NCI-H2196 treated with DMSO at 0.1 percent for 48 hours (cell line): ENCODE results near the gene ZNF83.
"Not testable (repeated sequence)": the region's sequence is repeated elsewhere in the genome, so short reads cannot be mapped to it uniquely, and the experiment has no call there.

Experiments
- DNase-seq: peaks from one replicate; lab custom pipeline; 2025; ENCODE audit not compliant: unreplicated experiment; lab: John Stamatoyannopoulos, UW

ZNF83 gene

DNA sequence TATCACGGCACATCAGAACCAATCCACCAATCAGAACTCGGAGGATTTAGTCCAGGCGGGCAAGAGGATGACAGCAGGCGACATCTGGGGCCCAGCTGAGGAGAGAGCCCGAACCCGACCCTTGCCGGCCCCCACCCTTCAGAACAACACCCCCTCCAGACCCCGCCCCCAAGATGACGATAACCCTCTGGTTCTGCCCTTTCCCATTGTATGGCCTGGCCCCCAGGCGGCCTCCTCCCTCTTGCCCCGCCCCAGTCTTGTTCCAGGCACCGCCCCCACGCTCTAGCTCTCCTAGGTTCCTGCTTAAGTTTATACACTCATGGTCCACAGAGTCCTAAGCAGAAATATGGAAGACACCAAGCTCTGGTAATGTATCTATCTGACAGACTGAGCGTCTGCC is 2.8 kb upstream of the ZNF83 start:
- no peak for DNase-seq

DNA sequence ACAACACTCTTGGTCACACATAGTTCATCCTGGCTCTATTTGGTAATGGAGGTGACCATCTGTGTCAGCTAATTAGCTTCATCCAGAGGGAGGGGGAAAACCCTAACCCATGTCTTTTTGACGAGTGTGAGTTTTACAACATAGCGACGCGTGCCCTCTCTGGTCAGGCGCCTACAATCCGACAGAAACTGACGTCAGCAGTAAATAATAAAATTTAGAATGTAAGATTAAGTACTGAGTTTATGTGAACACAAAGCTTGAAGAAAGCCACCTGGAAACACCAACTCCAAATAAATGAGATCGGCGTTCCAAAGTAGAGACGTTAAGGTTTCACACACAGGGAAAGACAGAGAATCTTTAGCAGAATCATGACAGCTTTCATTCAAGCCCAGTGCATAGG is 1.8 kb upstream of the ZNF83 start:
- DNase-seq: no peak

DNA sequence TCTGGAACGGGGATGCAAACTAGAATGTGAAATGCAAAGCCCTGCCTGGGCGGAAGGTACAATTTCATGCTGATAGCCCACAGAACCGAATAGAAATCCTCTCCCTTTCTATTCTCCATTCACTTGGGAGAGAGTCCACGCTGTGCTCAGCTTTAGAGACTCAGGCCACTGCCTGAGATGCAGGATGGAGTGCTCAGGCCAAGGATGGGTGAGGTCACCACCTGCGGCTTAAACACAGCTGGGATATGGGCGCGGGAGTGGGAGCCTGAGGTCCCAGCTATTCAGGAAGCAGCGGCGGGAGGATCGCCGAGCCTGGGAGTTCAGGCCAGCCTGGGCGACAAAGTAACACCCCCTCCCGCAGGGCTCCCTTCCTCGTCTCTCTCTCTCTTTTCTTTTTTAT is 446 bp upstream of the ZNF83 start:
- DNase-seq: no peak

DNA sequence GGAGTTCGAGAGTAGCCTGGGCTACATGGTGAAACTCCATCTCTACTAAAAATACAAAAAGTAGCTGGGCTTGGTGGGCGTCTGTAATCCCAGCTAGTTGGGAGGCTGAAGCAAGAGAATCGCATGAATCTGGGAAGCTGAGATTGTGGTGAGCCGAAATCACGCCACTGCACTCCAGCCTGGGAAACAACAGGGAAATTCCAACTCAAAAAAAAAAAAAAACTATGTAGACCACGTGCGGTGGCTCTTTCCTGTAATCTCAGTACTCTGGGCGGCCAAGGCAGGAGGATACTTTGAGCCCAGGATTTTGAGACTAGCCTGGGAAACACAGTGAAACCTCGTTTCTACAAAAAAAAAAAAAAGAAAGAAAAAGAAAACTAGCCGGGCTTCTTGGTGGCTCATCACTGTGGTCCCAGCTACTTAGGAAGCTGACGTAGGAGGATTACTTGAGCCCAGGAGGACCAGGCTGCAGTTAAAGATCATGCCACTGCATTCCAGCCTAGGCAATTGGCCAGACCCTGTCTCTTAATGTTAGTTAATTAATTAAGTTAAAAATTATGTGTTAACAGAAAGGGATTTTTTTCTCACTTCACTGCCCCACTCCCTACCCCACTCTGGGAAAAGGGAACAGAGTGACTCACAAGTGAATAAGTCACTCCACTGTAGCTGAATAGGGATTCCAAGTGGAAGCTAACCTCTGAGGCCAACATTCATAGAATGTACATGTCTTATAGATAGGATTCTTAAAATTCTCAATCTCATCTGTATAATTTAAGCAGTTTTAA is 2.2 kb downstream of the ZNF83 start:
- DNase-seq: no peak

DNA sequence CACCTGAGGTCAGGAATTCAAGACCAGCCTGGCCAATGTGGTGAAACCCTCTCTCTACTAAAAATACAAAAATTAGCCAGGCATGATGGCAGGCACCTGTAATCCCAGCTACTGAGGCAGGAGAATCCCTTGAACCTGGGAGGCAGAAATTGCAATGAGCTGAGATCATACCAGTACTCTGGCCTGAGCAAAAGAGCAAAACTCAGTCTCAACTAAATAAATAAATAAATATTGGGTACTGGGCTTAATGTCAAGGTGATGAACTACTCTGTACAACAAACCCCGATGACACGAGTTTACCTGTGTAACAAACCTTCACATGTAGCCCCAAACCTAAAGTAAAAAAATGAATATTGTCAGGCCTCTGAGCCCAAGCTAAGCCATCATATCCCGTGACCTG is 10.7 kb downstream of the ZNF83 start:
- DNase-seq: not testable (repeated sequence)

- DNase-seq: no peak
Observed at GRCh38 chr19:52626915-52627314, 11.2 kb downstream of the ZNF83 start.

GRCh38 chr19:52622261-52622660 is 15.9 kb downstream of the ZNF83 start:
- no peak for DNase-seq

DNA sequence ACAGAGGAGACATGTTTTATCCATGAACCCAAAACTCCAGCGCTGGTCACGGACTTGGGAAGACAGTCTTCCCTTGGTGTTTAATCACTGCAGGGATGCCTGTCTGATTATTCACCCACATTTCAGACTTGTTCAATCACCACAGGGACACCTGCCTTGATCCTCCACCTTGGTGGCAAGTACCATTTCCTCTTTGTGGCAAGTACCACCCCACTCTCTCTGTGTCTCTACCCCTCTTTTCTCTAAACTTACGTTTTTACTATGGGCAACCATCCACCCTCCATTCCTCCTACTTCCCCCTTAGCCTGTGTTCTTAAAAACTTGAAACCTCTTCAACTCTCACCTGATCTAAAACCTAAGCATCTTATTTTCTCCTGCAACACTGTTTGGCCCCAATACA is 16.8 kb downstream of the ZNF83 start:
- no peak for DNase-seq

DNA sequence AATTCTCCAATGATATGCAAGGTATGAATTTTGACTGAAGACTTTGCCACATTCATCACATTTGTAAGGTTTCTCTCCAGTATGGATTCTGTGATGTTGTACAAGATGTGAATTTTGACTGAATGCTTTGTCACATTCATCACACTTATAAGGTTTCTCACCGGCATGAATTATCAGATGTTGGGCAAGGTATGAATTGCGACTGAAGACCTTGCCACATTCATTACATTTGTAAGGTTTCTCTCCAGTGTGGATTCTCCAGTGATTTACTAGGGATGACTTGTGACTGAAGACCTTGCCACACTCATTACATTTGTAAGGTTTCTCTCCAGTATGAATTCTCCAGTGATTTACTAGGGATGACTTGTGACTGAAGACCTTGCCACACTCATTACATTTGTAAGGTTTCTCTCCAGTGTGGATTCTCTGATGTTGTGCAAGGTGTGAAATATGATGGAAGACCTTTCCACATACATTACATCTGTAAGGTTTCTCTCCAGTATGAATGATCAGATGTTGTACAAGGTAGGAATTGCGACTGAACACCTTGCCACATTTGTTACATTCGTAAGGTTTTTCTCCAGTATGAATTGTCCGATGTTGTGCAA is 24.8 kb downstream of the ZNF83 start:
- no peak for DNase-seq

DNA sequence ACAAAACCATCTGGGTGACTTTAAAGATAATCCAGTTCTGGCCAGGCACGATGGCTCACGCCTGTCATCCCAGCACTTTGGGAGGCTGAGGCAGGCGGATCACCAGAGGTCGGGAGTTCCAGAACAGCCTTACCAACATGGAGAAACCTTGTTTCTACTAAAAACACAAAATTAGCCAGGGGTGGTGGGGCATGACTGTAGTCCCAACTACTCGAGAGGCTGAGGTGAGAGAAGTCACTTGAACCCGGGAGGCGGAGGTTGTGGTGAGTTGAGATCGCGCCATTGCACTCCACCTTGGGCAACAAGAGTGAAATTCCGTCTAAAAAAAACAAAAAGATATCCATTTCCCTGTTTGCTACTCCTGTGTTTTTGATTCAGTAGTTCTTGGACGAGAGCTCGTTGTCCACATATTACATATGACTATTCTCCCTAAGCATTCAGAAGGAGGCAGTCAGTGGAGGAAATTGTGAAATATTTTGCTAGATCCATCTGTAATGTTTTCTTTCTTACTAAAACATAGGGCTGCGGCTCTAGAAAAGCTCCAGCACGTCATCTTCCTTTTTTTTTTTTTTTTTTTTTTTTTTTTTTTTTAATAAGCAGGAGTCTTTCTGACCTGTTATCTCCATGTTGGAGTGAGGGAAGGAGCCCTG is 34.5 kb downstream of the ZNF83 start:
- no peak for DNase-seq

- no peak for DNase-seq
Observed at GRCh38 chr19:52602941-52603340, 35.2 kb downstream of the ZNF83 start.

DNA sequence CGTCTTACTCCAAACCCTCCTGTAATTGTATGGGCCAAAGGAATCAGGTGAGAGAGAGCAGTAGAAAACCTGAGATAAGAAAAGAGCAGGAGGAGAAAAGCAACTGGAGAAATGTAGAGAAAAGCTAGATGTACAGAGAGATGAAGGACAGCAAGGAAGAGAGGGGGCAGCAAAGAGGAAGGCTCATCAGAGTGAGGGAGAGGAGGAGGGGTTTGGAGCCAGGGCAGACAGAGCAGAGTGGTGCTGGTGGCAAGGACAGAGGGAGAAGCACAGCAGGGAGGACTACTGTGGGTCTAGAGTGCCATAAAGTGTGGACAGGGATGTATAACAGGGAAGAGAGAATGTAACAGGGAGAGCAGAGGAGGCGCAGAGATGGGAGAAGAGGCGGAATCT is 36.2 kb downstream of the ZNF83 start:
- not testable (repeated sequence) for DNase-seq

DNA sequence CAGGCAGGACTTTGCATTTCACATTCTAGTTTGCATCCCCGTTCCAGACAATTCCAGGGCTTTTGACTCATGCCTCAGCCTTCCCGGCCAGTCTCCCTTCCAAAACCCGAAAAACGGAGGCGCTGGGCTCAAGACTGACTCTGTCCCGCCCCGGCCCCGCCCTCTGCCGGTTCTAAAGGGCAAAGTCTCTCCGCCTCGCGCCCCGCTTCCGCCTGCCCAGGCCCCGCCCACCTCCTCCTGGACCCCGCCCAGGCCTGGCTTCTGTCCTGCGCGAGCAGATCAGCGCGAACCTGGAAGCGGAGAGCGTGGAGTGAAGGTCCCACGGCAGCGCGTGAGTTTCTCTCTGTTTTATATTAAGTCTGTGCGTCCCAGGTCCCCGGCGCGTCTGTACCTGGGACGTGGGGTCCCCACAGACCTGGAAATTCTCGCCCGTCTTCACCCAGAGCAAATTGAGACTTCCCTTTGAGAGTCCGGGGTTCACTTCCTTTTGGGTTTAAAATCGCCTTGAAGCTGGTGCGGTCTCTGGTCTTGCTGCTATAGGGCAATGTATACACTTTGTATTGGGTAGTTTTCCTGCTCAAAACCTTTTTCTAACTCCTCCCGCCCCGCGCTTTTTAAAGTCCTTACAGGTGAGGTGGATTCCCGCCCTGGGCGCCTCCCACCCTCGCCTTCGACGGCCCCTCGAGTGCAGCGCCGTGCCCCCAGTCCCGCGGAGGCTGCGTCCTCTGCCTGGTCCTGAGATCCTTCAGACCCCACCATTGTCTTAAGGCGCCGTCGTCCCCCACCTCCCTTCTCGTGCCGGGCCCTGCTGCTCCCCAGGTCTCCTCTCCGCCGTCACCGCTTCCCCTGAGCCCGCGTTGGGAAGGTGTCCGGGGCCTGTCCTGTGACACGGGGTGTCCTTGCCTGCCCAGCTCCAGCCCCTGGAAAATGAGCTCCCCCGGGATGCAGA is 36.9 kb downstream of the ZNF83 start:
- DNase-seq: peak; percentile 57

DNA sequence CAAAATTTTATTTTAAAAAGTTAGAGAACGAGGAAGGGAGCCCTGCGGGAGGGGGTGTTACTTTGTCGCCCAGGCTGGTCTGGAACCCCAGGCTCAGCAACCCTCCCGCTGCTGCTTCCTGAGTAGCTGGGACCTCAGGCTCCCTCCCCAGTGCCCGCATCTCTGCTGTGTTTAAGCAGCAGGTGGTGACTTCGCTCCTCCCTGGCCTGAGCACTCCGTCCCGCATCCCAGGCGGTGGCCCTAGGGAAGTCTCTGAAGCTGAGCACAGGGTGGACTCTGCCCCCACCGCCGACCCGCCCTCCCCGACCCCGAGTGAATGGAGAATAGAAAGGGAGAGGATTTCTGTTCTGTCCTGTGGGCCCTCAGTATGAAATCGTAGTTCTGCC is 37.5 kb downstream of the ZNF83 start:
- DNase-seq: no peak

- no peak for DNase-seq
Observed at GRCh38 chr19:52599241-52599640, 38.9 kb downstream of the ZNF83 start.

DNA sequence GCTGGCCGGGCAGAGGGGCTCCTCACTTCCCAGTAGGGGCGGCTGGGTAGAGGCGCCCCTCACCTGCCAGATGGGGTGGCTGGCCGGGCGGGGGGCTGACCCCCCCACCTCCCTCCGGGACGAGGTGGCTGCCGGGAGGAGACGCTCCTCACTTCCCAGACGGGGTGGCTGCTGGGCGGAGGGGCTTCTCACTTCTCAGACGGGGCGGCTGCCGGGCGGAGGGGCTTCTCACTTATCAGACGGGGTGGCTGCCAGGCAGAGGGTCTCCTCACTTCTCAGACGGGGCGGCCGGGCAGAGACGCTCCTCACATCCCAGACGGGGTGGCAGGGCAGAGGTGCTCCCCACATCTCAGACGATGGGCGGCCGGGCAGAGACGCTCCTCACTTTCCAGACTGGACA is 44.7 kb downstream of the ZNF83 start:
- not testable (repeated sequence) for DNase-seq

DNA sequence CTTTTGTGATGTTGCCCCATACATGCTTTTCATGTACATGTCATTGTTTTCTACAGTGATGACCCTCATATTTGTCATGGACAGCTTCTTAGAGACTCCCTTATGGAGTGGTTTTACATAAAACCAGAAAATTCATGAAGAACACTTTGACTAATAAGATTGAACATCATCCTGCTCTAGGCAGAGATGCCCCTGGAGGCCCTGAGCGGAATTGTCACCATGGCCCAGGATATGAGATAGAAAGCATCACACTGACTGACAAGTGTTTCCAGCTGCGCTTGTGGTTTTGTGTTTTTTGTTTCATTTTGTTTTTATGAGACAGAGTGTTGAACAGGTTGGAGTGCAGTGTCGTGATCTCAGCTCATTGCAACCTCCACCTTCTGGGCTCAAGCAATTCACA is 45.9 kb downstream of the ZNF83 start:
- DNase-seq: no peak

DNA sequence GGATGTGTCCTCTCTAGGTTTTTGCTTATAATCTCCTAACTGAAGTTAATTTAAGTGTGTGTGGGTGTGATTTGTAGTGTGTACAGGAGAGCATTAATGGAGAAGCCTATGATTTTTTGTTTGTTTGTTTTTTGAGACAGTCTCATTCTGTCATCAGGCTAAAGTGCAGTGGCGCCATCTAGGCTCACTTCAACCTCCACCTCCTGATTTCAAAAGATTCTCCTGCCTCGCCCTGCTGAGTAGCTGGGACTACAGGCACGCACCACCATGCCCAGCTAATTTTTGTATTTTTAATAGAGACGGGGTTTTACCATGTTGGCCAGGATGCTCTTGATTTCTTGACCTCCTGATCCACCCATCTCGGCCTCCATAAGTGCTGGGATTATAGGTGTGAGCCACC is 47.4 kb downstream of the ZNF83 start:
- DNase-seq: no peak

DNA sequence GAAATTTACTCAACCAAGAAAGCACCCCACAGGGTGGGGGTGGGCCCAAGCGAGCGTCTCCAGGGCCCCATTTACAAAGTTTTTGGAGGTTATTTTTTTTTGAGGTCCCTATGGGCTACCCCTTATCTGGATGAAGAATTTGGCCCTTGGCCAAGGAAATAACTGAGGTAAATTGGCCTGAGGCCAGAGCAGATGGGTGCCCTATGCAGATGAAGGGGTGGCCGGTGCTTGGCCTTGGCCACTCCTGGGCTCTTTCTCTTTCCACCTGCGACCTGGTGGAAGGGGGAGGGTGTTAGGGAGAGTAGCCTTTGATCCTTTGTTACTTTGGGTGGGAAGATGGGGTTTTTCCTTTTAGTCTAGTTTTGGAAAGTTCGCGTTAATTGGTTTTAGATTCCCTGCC is 52.6 kb downstream of the ZNF83 start:
- no peak for DNase-seq

DNA sequence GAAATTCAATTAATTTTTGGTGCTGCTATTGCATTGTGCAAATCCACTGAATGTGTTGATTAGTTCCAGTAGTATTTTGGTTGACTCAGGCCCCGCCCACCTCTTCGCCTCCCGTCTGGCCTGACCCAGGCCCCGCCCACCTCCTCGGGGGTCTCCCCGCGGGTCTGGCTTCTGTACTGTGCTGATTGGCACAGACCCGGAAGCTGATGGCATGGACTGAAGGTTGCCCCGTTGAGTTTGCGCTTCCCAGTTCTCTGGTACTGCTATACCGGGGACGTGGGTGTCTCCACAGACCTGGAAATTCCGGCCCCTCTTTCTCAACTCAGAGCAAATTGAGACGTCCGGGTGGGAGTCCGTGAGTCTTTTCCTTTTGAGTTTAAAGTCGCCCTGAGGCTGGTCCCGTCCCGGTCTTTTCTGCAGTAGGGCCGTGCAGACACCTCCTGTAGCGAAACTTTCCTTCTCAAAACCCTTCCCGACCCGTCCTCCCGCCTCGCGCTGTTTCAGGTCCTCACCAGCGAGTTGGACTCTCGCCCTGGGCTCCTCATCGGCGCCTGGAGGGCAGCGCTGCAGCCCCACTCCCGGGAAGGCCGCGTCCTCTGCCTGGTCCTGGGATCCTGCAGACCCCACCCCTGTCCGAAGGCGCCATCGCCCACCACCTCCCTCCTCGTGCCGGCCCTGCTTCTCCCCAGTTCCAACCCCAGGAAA is 53.3 kb downstream of the ZNF83 start:
- DNase-seq: no peak
